Mucosa of descending colon (tissue), 3 donors: ENCODE data around the gene SOBP. TPM values are rescaled to one million over a fixed set of nuclear protein-coding genes. Genes with fewer than 3 reads are reported as not detected.

Experiments used
- ATAC-seq: fragments of 200-7000 bp; cut with Tn5 transposase; one replicate; pipeline ENCODE4 v1.9.1; 2020; ENCODE audit warnings: mild to moderate bottlenecking, moderate library complexity
- DNase-seq, 3 donors: peaks; one replicate each; pipeline ENCODE4 v3.0.0-alpha.2; 2020
- H3K36me3 ChIP-seq: fragments of 200-600 bp; one replicate; pipeline ENCODE4 v1.8.0; 2021; ENCODE audit warnings: low read depth, mild to moderate bottlenecking
- H3K4me1 ChIP-seq: fragments of 200-600 bp; one replicate; pipeline ENCODE4 v1.8.0; 2021; ENCODE audit warnings: low read depth, mild to moderate bottlenecking
- H3K4me3 ChIP-seq: fragments of 200-600 bp; one replicate; pipeline ENCODE4 v1.8.0; 2021; ENCODE audit warnings: mild to moderate bottlenecking
- H3K9me3 ChIP-seq: fragments of 200-600 bp; one replicate; pipeline ENCODE4 v1.8.0; 2021; ENCODE audit warnings: mild to moderate bottlenecking
- intact Hi-C, 2 donors: fragments of 100-400 bp; cut with DNase I in 1 of 2; cut with micrococcal nuclease in 1 of 2; formaldehyde crosslinking; loops; one replicate each; pipeline versions ENCODE4 v1.11.0 to v1.11.1; 2022; cut with DNase I, micrococcal nuclease
- total RNA-seq, 3 donors: library from RNA; stranded (reverse); fragmentation: NEBNext Ultra II Directional in 2 of 3; extraction: Animal tissue kit (Norgen Biotek cat#: 25700) in 2 of 3; gene quantifications; one replicate each; pipeline versions ENCODE4 v1.2.1 to v1.2.4, GENCODE V29; 2021 to 2023
- TF ChIP-seq, protein P1 (sequence below): fragments of 200-600 bp; IDR thresholded peaks from one replicate; pipeline ENCODE4 v1.8.0; 2022; ENCODE audit warnings: antibody characterized with exemption, mild to moderate bottlenecking
- donor health status: DM: no; HTN: no; CAD: no; lungs with moderate emphysema.
- donor health status: DM: no; HTN: no; CAD: no.
- donor health status: DM: no; HTN: yes; CAD: no.

The SOBP gene
- total RNA-seq, 3 donors from 2014 or later, result 1.2 to 31.5 (median 2.5) TPM

GRCh38 chr6:107574856-107575255 lies 84.9 kb downstream of the SOBP start:
- intact Hi-C loops, result no loop called here
- no peaks in the 10 kb centered on the region for H3K4me1 ChIP-seq
- TF ChIP-seq, protein P1, sequence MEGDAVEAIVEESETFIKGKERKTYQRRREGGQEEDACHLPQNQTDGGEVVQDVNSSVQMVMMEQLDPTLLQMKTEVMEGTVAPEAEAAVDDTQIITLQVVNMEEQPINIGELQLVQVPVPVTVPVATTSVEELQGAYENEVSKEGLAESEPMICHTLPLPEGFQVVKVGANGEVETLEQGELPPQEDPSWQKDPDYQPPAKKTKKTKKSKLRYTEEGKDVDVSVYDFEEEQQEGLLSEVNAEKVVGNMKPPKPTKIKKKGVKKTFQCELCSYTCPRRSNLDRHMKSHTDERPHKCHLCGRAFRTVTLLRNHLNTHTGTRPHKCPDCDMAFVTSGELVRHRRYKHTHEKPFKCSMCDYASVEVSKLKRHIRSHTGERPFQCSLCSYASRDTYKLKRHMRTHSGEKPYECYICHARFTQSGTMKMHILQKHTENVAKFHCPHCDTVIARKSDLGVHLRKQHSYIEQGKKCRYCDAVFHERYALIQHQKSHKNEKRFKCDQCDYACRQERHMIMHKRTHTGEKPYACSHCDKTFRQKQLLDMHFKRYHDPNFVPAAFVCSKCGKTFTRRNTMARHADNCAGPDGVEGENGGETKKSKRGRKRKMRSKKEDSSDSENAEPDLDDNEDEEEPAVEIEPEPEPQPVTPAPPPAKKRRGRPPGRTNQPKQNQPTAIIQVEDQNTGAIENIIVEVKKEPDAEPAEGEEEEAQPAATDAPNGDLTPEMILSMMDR, result no peak
- H3K9me3 ChIP-seq, result no peaks in the 10 kb centered on the region
- H3K36me3 ChIP-seq, result no peaks in the 10 kb centered on the region
- no peak overlapping the region for H3K4me3 ChIP-seq
- DNase-seq, result no peak
- ATAC-seq, result no peak

DNA sequence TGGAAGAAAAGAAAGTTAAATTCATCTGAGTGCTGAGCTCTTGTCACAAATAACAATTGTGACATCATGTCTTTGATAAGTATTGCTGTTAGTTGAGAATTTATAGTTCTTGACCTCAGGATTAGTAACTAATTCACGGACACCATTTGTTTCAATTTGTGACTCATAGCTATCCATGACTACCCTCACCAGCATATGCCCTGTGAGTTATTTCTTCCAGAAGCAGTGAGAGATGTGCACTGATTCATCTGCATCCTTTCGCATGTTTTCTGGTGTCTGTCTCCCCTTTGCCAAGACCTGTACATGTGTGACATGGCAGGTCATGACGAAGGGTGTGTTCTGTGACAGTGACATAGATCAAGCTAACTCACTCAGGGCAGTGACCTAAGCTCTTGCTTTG lies 86.9 kb downstream of the SOBP start:
- DNase-seq (no peak), ATAC-seq (no peak)
- H3K4me3 ChIP-seq, result no peak overlapping the region
- H3K4me1 ChIP-seq, result no peaks in the 10 kb centered on the region
- H3K9me3 ChIP-seq, result no peaks in the 10 kb centered on the region
- intact Hi-C loops, result no loop called here
- TF ChIP-seq, protein P1, result no peak
- H3K36me3 ChIP-seq, result no peaks in the 10 kb centered on the region

DNA sequence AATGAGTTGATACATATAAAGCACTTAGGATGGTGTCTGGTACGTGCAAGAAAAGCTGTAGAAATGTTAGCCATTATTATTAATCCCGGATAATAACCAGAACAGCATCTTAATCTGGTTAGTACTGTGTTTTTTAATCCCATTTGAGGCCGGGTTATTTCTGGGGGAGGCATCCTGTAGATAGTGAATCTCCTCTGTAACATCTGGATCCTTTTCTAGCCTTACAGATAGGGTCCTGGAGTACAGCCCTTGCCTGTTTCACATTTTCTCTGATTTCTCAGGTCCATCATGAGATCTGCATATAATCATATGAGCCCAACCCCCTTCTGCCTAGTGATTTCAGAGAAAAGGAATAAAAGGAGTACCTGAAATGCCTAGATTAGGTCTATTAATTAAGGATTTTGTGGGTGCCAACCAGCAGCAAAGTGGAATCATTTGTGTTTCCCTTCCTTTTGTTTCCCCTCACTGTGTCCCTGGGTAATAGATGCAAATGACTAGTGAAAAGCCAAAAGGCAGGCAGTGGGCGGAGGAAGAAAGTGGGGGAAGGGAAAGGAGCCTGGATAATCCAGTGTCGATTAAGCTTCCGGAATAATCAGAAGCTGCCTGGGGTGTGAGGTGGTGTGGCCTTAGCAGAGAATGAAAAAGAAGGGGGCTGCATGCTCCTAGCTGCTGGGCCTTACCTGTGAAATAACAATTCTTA lies 88.9 kb downstream of the SOBP start:
- DNase-seq (no peak), ATAC-seq (no peak)
- no peaks in the 10 kb centered on the region for H3K4me1 ChIP-seq
- no peaks in the 10 kb centered on the region for H3K36me3 ChIP-seq
- TF ChIP-seq, protein P1, result no peak
- no peaks in the 10 kb centered on the region for H3K9me3 ChIP-seq
- intact Hi-C loops, result no loop called here
- H3K4me3 ChIP-seq, result no peak overlapping the region

- no peak for DNase-seq
- TF ChIP-seq, protein P1, result no peak
- Histone ChIP-seq H3K9me3 (no peaks in the 10 kb centered on the region), H3K4me1 (no peaks in the 10 kb centered on the region), H3K36me3 (no peaks in the 10 kb centered on the region), H3K4me3 (no peak overlapping the region)
- ATAC-seq, result no peak
- intact Hi-C loops, result no loop called here
Observed at GRCh38 chr6:107579456-107580056, 89.6 kb downstream of the SOBP start.

GRCh38 chr6:107582086-107582485 lies 92.2 kb downstream of the SOBP start:
- no peaks in the 10 kb centered on the region for H3K36me3 ChIP-seq
- TF ChIP-seq, protein P1, result no peak
- no peak for DNase-seq
- ATAC-seq, result no peak
- H3K4me3 ChIP-seq, result no peak overlapping the region
- H3K4me1 ChIP-seq, result no peaks in the 10 kb centered on the region
- intact Hi-C loops, result no loop called here
- H3K9me3 ChIP-seq, result no peaks in the 10 kb centered on the region
